ENCODE data around the gene PDZRN3. TPM values are rescaled to one million over a fixed set of nuclear protein-coding genes. Genes with fewer than 3 reads are reported as not detected.
A peak's percentile ranks its signal among the peaks of the same experiment; 100 is the strongest.

Gene PDZRN3
- polyA plus RNA-seq, 1 of the 3 experiments (the other 2 are of a cell fraction) = 10.3 TPM

- TF ChIP-seq REST (IDR thresholded peaks at IDR 0.05; ENCODE audit: low read depth, low read length) (no peak), MEF2A (IDR thresholded peaks at IDR 0.05; ENCODE audit: borderline replicate concordance, low read depth) (peak; percentile 71; the same call in 1 of the 2 replicates), GATA2 (CRISPR knock-in tag; IDR thresholded peaks at IDR 0.05) (peak; percentile 63), GABPA (IDR thresholded peaks at IDR 0.05; ENCODE audit: low read depth) (no peak; the same call in 1 of the 2 replicates), NRF1 (IDR thresholded peaks at IDR 0.05; ENCODE audit: low read depth, low read length) (no peak), EP300 (IDR thresholded peaks at IDR 0.05; ENCODE audit: borderline replicate concordance in 1 of 2, low read depth in 1 of 2, low read length in 1 of 2) (peak; percentile 94 to 99), TEAD4 (IDR thresholded peaks at IDR 0.05; ENCODE audit: borderline replicate concordance, insufficient read depth) (peak; percentile 96), SMC3 (IDR thresholded peaks at IDR 0.05; ENCODE audit: low read depth, low read length) (peak; percentile 16; the same call in 1 of the 2 replicates), CTCF (IDR thresholded peaks at IDR 0.05) (no peak), YY1 (IDR thresholded peaks at IDR 0.05; ENCODE audit: low read depth) (no peak), FOSL2 (IDR thresholded peaks at IDR 0.05; ENCODE audit: borderline replicate concordance, low read depth) (peak; percentile 55; the same call in 1 of the 2 replicates), TCF12 (IDR thresholded peaks at IDR 0.05) (peak; percentile 99), SIN3A (IDR thresholded peaks at IDR 0.05; ENCODE audit: borderline replicate concordance, low read depth, low read length) (peak; percentile 84), USF1 (IDR thresholded peaks at IDR 0.05; ENCODE audit: borderline replicate concordance, low read depth) (peak; percentile 36; the same call in 1 of the 2 replicates), MXI1 (IDR thresholded peaks at IDR 0.05; ENCODE audit: low read depth, low read length) (no peak), USF2 (IDR thresholded peaks at IDR 0.05; ENCODE audit: borderline replicate concordance, low read depth, low read length) (no peak), PBX3 (IDR thresholded peaks at IDR 0.05) (peak; percentile 99), NFIC (IDR thresholded peaks at IDR 0.05; ENCODE audit: borderline replicate concordance) (peak; percentile 92; the same call in 1 of the 2 replicates), CHD2 (IDR thresholded peaks at IDR 0.05; ENCODE audit: low read length, partially characterized antibody) (no peak), IRF3 (IDR thresholded peaks at IDR 0.05; ENCODE audit: low read depth, low read length) (no peak), RXRA (IDR thresholded peaks at IDR 0.05; ENCODE audit: borderline replicate concordance, low read depth) (peak; percentile 82)
Observed at GRCh38 chr3:73600293-73600938, 24.3 kb downstream of the PDZRN3 start (continued).

Data from SK-N-SH (cell line).